GM18505 (cell line): ENCODE data around the gene IRS2.

Experiments used
- ATAC-seq: cut with Tn5 transposase; IDR thresholded peaks from one replicate; pipeline ENCODE4 v1.9.1; 2021; ENCODE audit not compliant: unreplicated experiment
- POLR2A ChIP-seq: IDR thresholded peaks from 4 replicates; pipeline ENCODE4 v1.6.1; 2011; ENCODE audit warnings: borderline replicate concordance; ENCODE audit not compliant: insufficient read depth, insufficient read length; ENCODE audit errors: extremely low read depth

Gene IRS2

GRCh38 chr13:109780845-109781383, 5.5 kb downstream of the IRS2 start:
- no peak for TF ChIP-seq POLR2A
- ATAC-seq, result no peak

- no peak for ATAC-seq
- no peak for TF ChIP-seq POLR2A
These were observed 6.4 kb downstream of the IRS2 start for GRCh38 chr13:109779876-109780510.

GRCh38 chr13:109779074-109779473, 7.3 kb downstream of the IRS2 start:
- TF ChIP-seq POLR2A, result no peak
- ATAC-seq, result no peak

- ATAC-seq, result no peak
- no peak for TF ChIP-seq POLR2A
These were observed 8.3 kb downstream of the IRS2 start for GRCh38 chr13:109778102-109778542.

GRCh38 chr13:109776575-109776974, 9.8 kb downstream of the IRS2 start:
- ATAC-seq, result no peak
- no peak for TF ChIP-seq POLR2A

- TF ChIP-seq POLR2A, result no peak
- no peak for ATAC-seq
These were observed 12.6 kb downstream of the IRS2 start for GRCh38 chr13:109773786-109774185.

GRCh38 chr13:109773276-109773675, 13.1 kb downstream of the IRS2 start:
- ATAC-seq, result no peak
- TF ChIP-seq POLR2A, result no peak

GRCh38 chr13:109771926-109772325, 14.5 kb downstream of the IRS2 start:
- no peak for ATAC-seq

GRCh38 chr13:109770436-109770835, 15.9 kb downstream of the IRS2 start:
- TF ChIP-seq POLR2A, result no peak

More at GRCh38 chr13:109771926-109772325, 14.5 kb downstream of the IRS2 start:
- no peak for TF ChIP-seq POLR2A

GRCh38 chr13:109769921-109770320, 16.5 kb downstream of the IRS2 start:
- TF ChIP-seq POLR2A, result no peak
- ATAC-seq, result no peak

More at GRCh38 chr13:109770436-109770835, 15.9 kb downstream of the IRS2 start:
- no peak for ATAC-seq

- ATAC-seq, result no peak
- TF ChIP-seq POLR2A, result no peak
These were observed 17.1 kb downstream of the IRS2 start for GRCh38 chr13:109769275-109769674.

- no peak for TF ChIP-seq POLR2A
- no peak for ATAC-seq
These were observed 17.8 kb downstream of the IRS2 start for GRCh38 chr13:109768616-109769015.

- no peak for ATAC-seq
- no peak for TF ChIP-seq POLR2A
These were observed 18.2 kb downstream of the IRS2 start for GRCh38 chr13:109768176-109768575.

- TF ChIP-seq POLR2A, result no peak
- no peak for ATAC-seq
These were observed 19.4 kb downstream of the IRS2 start for GRCh38 chr13:109767023-109767422.
